ENCODE measurements around the gene TAAR9.
"Not testable (repeated sequence)": the region's sequence is repeated elsewhere in the genome, so short reads cannot be mapped to it uniquely, and the experiment has no call there.

Gene TAAR9

GRCh38 chr6:132515386-132515785 lies 22.7 kb upstream of the TAAR9 start:
- no peak for FAIRE-seq

- FAIRE-seq, result no peak
Measured at GRCh38 chr6:132520953-132521352, 17.1 kb upstream of the TAAR9 start.

GRCh38 chr6:132524646-132525045 lies 13.4 kb upstream of the TAAR9 start:
- FAIRE-seq, result no peak

GRCh38 chr6:132525866-132526265 lies 12.2 kb upstream of the TAAR9 start:
- FAIRE-seq, result no peak

- no peak for FAIRE-seq
Measured at GRCh38 chr6:132526461-132526860, 11.6 kb upstream of the TAAR9 start.

- FAIRE-seq, result no peak
Measured at GRCh38 chr6:132527791-132528190, 10.3 kb upstream of the TAAR9 start.

- FAIRE-seq, result peak; percentile 94
Measured at GRCh38 chr6:132530293-132530974, 7.6 kb upstream of the TAAR9 start.

GRCh38 chr6:132534546-132534945 lies 3.5 kb upstream of the TAAR9 start:
- not testable (repeated sequence) for FAIRE-seq

- no peak for FAIRE-seq
Measured at GRCh38 chr6:132537145-132537544, 932 bp upstream of the TAAR9 start.

GRCh38 chr6:132544826-132545225 lies 6.7 kb downstream of the TAAR9 start:
- FAIRE-seq, result no peak

GRCh38 chr6:132548746-132549463 lies 10.8 kb downstream of the TAAR9 start:
- no peak for FAIRE-seq

- FAIRE-seq, result no peak
Measured at GRCh38 chr6:132551214-132551613, 13.1 kb downstream of the TAAR9 start.

- FAIRE-seq, result no peak
Measured at GRCh38 chr6:132552372-132552771, 14.3 kb downstream of the TAAR9 start, which contains the start of gene TAAR8. TAAR8 (plus strand) TSS chr6:132552672; CDS start chr6:132552693, 21 bp downstream.

- FAIRE-seq, result not testable (repeated sequence)
Measured at GRCh38 chr6:132560087-132560486, 22.0 kb downstream of the TAAR9 start.

GRCh38 chr6:132566404-132566803 lies 28.3 kb downstream of the TAAR9 start:
- no peak for FAIRE-seq

GRCh38 chr6:132567566-132567965 lies 29.5 kb downstream of the TAAR9 start:
- FAIRE-seq, result no peak

- no peak for FAIRE-seq
Measured at GRCh38 chr6:132568611-132569010, 30.5 kb downstream of the TAAR9 start.

- no peak for FAIRE-seq
Measured at GRCh38 chr6:132569170-132569569, 31.1 kb downstream of the TAAR9 start.

GRCh38 chr6:132570221-132570777 lies 32.2 kb downstream of the TAAR9 start, which contains the start of gene TAAR6:
TAAR6 (plus strand) TSS chr6:132570322; CDS start chr6:132570322, 0 bp downstream.
- no peak for FAIRE-seq

GRCh38 chr6:132571774-132572173 lies 33.7 kb downstream of the TAAR9 start:
- no peak for FAIRE-seq

- peak; percentile 26 for FAIRE-seq
Measured at GRCh38 chr6:132584698-132585097, 46.6 kb downstream of the TAAR9 start.

GRCh38 chr6:132587424-132587823 lies 49.3 kb downstream of the TAAR9 start:
- no peak for FAIRE-seq

Measured in endometrium (tissue), 2 donors.